ENCODE measurements around the gene TPGS1. TPM values are rescaled to one million over a fixed set of nuclear protein-coding genes. Genes with fewer than 3 reads are reported as not detected.

TPGS1 gene
- total and polyA plus RNA-seq, 2 of the 8 experiments (the other 6 are each of a cell fraction or from before 2014, with no cell fraction given), result 9.1 to 10.6 TPM

GRCh38 chr19:485583-486236 is 21.6 kb upstream of the TPGS1 start:
- Histone ChIP-seq H3K4me3 (ENCODE audit: extremely low read depth in 1 of 4, insufficient read depth in 2 of 4, low read depth in 3 of 4, low read length in 4 of 4) (no peak overlapping the region), H3K18ac (ENCODE audit: extremely low read depth, low read length) (peak overlapping the region; percentile 87), H2BK15ac (ENCODE audit: low read length) (no peak overlapping the region), H4K20me1 (replicated peaks in 1 of 2; ENCODE audit: control insufficient read depth in 1 of 2, insufficient read depth in 2 of 2, low read length in 2 of 2) (peaks cover 0 to 2% of the 10 kb centered on the region in 2 experiments), H4K5ac (ENCODE audit: insufficient read length, low read depth, low read length) (no peak overlapping the region), H3K4me2 (ENCODE audit: insufficient read depth in 1 of 2, low read depth in 2 of 2, low read length in 2 of 2) (peak overlapping the region; percentile 12 to 31; a peak in 3 of 4 replicates), H3K4ac (replicated peaks; ENCODE audit: insufficient read length, low read depth, low read length) (peak overlapping the region; percentile 17), H3K4me1 (replicated peaks in 1 of 4; ENCODE audit: control insufficient read depth in 3 of 4, insufficient read depth in 4 of 4, low read length in 3 of 4) (peaks cover 0 to 13% (median 10%) of the 10 kb centered on the region in 4 experiments; a peak in 6 of 7 replicates), H3K23ac (ENCODE audit: insufficient read length) (no peak overlapping the region), H3K79me2 (ENCODE audit: control insufficient read depth in 1 of 2, insufficient read depth in 2 of 2, low read length in 2 of 2) (no peaks in the 10 kb centered on the region), H3K79me1 (ENCODE audit: low read depth, low read length) (no peaks in the 10 kb centered on the region; the same call in 1 of the 2 replicates), H2BK5ac (ENCODE audit: low read depth, low read length) (no peak overlapping the region), H3K14ac (ENCODE audit: insufficient read length) (no peak overlapping the region), H3K9ac (replicated peaks in 1 of 4; ENCODE audit: extremely low read depth in 1 of 4, low read depth in 3 of 4, low read length in 3 of 4) (no peak overlapping the region; a peak in 1 of 7 replicates), H3K27me3 (replicated peaks in 1 of 4; ENCODE audit: control insufficient read depth in 3 of 4, extremely low read depth in 1 of 4, insufficient read depth in 3 of 4, low read length in 3 of 4) (no peaks in the 10 kb centered on the region; a peak in 1 of 7 replicates), H3K9me3 (ENCODE audit: insufficient read depth in 2 of 2, low read depth in 1 of 2, low read length in 1 of 2) (peaks cover 0 to 5% of the 10 kb centered on the region in 2 experiments; a peak in 2 of 4 replicates), H3K36me3 (ENCODE audit: control insufficient read depth in 2 of 4, insufficient read depth in 4 of 4, low read length in 3 of 4) (no peaks in the 10 kb centered on the region), H2BK120ac (replicated peaks; ENCODE audit: low read depth, low read length) (no peak overlapping the region), H4K91ac (replicated peaks; ENCODE audit: insufficient read length, low read length) (no peak overlapping the region), H2AFZ (ENCODE audit: low read length) (no peak overlapping the region), H2BK12ac (ENCODE audit: low read depth, low read length) (peak overlapping the region; percentile 92; the same call in 1 of the 2 replicates), H3K23me2 (ENCODE audit: low read depth, low read length) (peaks cover 9% of the 10 kb centered on the region; the same call in 1 of the 2 replicates), H3K56ac (replicated peaks; ENCODE audit: insufficient read length, low read depth, low read length) (no peak overlapping the region), H4K8ac (ENCODE audit: extremely low read depth, insufficient read depth, low read length) (no peak overlapping the region), H2BK20ac (ENCODE audit: low read length) (no peak overlapping the region), H3K27ac (ENCODE audit: low read depth, low read length) (0 out of 2 replicates have a peak overlapping the region, but pooled peaks have one; percentile 22), H2AK5ac (ENCODE audit: low read depth, low read length) (no peak overlapping the region)
- DNase-seq (ENCODE audit: low read depth in 1 of 2, low spot score in 2 of 2), result no peak
- FAIRE-seq, result no peak
- ChIA-PET CTCF (ENCODE audit: partially characterized antibody) (interaction anchor here (0.8 to 5.8 kb wide), 9 partner anchors 9 to 101 kb away, joined by 3 to 23 read pairs (median 4); no protein-coding TSS in a partner anchor), POLR2A (ENCODE audit: partially characterized antibody) (interaction anchor here (0.9 to 2.1 kb wide), 4 partner anchors 9 to 141 kb away, joined by 3 to 6 read pairs (median 5); partner anchors contain the start of gene MIER2)
- WGBS, 2 experiments (ENCODE audit: extremely low coverage in 1 of 2, insufficient coverage in 1 of 2, insufficient read length in 1 of 2, insufficient replicate concordance in 2 of 2, low coverage in 1 of 2, low lambda C conversion rate in 2 of 2, missing lambda C conversion rate in 1 of 2), result 59% methylated on average over 23 of the region's 23 CpGs; no CpG with 5 or more reads in 1 of the 2 experiments
- TF ChIP-seq MAX (IDR thresholded peaks at IDR 0.05) (no peak), SIX5 (IDR thresholded peaks at IDR 0.05; ENCODE audit: low read depth, low read length) (no peak), FOSL1 (IDR thresholded peaks at IDR 0.05; ENCODE audit: insufficient read depth, low read depth, low read length) (no peak), SAP30 (IDR thresholded peaks at IDR 0.05; ENCODE audit: insufficient read depth, insufficient replicate concordance, low read length) (no peak), KDM5A (IDR thresholded peaks at IDR 0.05; ENCODE audit: low read length) (no peak), GTF2F1 (IDR thresholded peaks at IDR 0.05; ENCODE audit: borderline replicate concordance, low read depth, low read length) (no peak), ATF3 (IDR thresholded peaks at IDR 0.05; ENCODE audit: insufficient read depth, low read depth, low read length) (no peak), RFX5 (IDR thresholded peaks at IDR 0.05; ENCODE audit: borderline replicate concordance, low read depth, low read length) (no peak), POLR2AphosphoS5 (IDR thresholded peaks at IDR 0.05; ENCODE audit: low read depth, low read length) (no peak)
